Activated CD8-positive, alpha-beta memory T cell treated with anti-CD3 and anti-CD28 coated beads for 36 hours (primary cell): ENCODE measurements around the gene SLC22A31. TPM values are rescaled to one million over a fixed set of nuclear protein-coding genes. Genes with fewer than 3 reads are reported as not detected.
"Not testable (repeated sequence)": the region's sequence is repeated elsewhere in the genome, so short reads cannot be mapped to it uniquely, and the experiment has no call there.

ENCODE experiments used
- CTCF ChIA-PET: fragments of 350-600 bp; sonication (Branson Sonifier 250); formaldehyde crosslinking; loops from one replicate; lab custom pipeline; 2021; ENCODE audit warnings: antibody characterized with exemption; lab: Charles Lee
- POLR2A ChIA-PET: fragments of 350-600 bp; sonication (Branson Sonifier 250); formaldehyde crosslinking; loops from one replicate; lab custom pipeline; 2021; ENCODE audit warnings: antibody characterized with exemption; lab: Charles Lee
- total RNA-seq, 2 experiments: library from RNA; stranded (reverse); gene quantifications; one replicate each; pipeline ENCODE4 v1.2.3, GENCODE V29; 2021

The SLC22A31 gene
- total RNA-seq, 2 experiments from 2014 or later, result not detected

DNA sequence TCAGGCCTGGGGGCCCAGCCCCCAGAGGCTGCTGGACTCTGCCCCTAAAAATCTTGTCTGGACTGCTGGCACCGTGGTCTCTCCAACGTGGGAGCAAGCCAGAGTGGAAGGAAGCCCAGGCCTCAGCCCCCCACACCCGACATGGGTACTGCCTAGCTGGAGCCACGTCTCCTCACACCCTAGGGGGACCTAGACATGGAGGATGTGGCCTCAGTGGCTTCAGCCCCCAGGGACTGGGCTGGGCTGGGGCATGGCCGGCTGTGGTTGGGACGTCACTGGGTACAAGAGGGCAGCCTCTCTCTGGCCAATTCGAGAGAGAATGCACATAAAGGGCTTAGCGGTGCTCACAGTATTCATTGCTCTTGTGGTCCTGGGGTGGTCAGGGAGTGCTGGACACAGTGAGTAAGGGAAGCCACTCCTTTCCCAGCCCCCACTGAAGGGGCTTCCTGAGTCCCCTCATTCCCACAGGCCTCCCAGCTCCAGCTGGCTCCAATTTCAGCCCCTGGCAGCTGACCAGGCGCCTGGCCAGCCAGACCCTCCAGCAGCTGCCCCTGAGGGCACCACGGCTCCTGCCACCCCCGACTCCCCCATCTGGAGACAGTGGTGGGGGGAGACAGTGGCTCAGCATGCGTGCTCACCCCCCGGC lies 27.7 kb downstream of the SLC22A31 start:
- ChIA-PET POLR2A (interaction anchor here (0.6 kb wide), 1 partner anchor 738 kb away, joined by 5 read pairs; no protein-coding TSS in a partner anchor), CTCF (no interaction called here)

- ChIA-PET CTCF (no interaction called here), POLR2A (no interaction called here)
Observed at GRCh38 chr16:89172171-89172527, 28.2 kb downstream of the SLC22A31 start.

GRCh38 chr16:89171216-89172170 lies 28.8 kb downstream of the SLC22A31 start, which contains the start of gene CDH15:
TSS of gene CDH15 (plus strand) at chr16:89171748. CDS start at chr16:89171832, 84 bp downstream.
- CTCF ChIA-PET, result interaction anchor here (1.0 to 1.2 kb wide), 2 partner anchors 21 to 45 kb away, joined by 3 to 4 read pairs; no protein-coding TSS in a partner anchor

GRCh38 chr16:89170346-89171215 lies 29.8 kb downstream of the SLC22A31 start:
- CTCF ChIA-PET, result interaction anchor here (1.0 to 1.2 kb wide), 2 partner anchors 22 to 46 kb away, joined by 3 to 4 read pairs; no protein-coding TSS in a partner anchor
- POLR2A ChIA-PET, result interaction anchor here (0.7 kb wide), 1 partner anchor 513 kb away, joined by 3 read pairs; no protein-coding TSS in a partner anchor

More at GRCh38 chr16:89171216-89172170, 28.8 kb downstream of the SLC22A31 start, which contains the start of gene CDH15:
- POLR2A ChIA-PET, result interaction anchor here (0.7 kb wide), 1 partner anchor 514 kb away, joined by 3 read pairs; no protein-coding TSS in a partner anchor

- CTCF ChIA-PET, result no interaction called here
- POLR2A ChIA-PET, result no interaction called here
Observed at GRCh38 chr16:89169778-89170177, 30.6 kb downstream of the SLC22A31 start.

DNA sequence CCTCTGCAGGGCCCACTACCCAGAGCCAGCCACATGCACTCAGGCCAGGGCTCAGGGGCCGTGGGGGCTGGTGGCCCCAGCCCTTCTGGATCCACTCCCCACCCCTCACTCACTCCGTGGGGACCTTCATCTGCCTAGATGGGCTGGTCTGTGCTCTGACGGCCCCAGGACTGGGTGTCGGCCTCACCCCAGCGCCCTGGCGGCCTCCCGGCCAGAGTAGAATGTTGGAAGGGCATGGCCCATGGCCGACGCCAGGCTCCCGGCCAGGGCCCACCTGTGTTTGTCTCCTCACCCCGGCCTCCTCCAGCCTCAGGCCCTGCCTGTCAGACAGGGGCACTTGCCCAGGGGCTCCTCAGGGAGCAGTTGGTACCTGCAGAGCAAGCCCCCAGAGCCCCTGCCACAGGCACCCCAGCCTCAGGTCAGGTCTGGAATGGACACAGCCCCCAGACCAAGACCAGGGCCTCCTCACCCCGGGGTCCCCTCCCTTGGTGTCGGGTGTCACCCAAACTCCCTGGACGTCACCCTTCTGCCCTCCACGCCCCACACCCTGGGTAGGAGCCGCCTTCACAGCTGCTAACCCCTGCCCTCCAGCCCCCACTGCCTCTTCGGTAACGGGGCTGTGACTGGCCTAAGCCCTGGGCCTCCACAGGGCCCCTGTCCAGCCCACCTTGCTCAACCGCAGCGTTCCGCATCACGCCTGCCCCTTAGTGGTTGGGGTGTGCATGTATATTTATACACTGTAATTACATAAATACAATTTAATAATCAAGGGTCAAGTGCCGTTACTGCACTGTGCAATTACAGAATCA lies 31.8 kb downstream of the SLC22A31 start:
- ChIA-PET CTCF (interaction anchor here (2.4 kb wide), 1 partner anchor 13 kb away, joined by 8 read pairs; no protein-coding TSS in a partner anchor), POLR2A (no interaction called here)

GRCh38 chr16:89167425-89167941 lies 32.9 kb downstream of the SLC22A31 start:
- POLR2A ChIA-PET, result no interaction called here

GRCh38 chr16:89166696-89167424 lies 33.5 kb downstream of the SLC22A31 start:
- POLR2A ChIA-PET, result no interaction called here

More at GRCh38 chr16:89167425-89167941, 32.9 kb downstream of the SLC22A31 start:
- CTCF ChIA-PET, result interaction anchor here (0.6 to 2.4 kb wide), 18 partner anchors 10 to 1477 kb away, joined by 3 to 10 read pairs (median 4); partner anchors contain the start of genes GALNS, TRAPPC2L and ZNF778

GRCh38 chr16:89165681-89165979 lies 34.7 kb downstream of the SLC22A31 start:
- CTCF ChIA-PET, result not testable (repeated sequence)
- POLR2A ChIA-PET, result interaction anchor here (1.2 kb wide), 1 partner anchor 308 kb away, joined by 3 read pairs; no protein-coding TSS in a partner anchor

More at GRCh38 chr16:89166696-89167424, 33.5 kb downstream of the SLC22A31 start:
- CTCF ChIA-PET, result interaction anchor here (0.6 to 2.4 kb wide), 18 partner anchors 11 to 1476 kb away, joined by 3 to 10 read pairs (median 4); partner anchors contain the start of genes GALNS, TRAPPC2L and ZNF778

GRCh38 chr16:89164847-89165680 lies 35.3 kb downstream of the SLC22A31 start:
- ChIA-PET CTCF (no interaction called here), POLR2A (interaction anchor here (1.2 kb wide), 1 partner anchor 307 kb away, joined by 3 read pairs; no protein-coding TSS in a partner anchor)

DNA sequence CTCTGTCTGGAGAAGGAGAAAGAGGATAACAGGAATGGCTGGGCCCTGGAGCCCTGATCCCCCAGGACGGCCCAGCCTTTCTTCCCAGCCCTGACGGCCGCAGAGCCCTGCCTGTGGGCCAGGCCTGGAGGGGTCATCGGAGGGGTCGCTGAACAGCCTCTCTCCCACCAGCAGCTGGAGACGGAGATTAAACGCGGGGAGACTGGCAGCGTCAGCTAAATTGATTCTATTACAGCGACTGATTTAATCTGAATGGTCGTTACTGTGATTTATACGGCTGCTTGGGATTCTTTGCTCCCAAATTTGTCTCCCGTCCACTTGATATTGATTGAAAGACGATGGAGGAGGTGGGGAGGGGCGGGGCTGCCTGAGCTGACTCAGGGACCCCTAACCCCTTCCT lies 35.9 kb downstream of the SLC22A31 start:
- ChIA-PET CTCF (no interaction called here), POLR2A (interaction anchor here (1.2 kb wide), 1 partner anchor 307 kb away, joined by 3 read pairs; no protein-coding TSS in a partner anchor)

DNA sequence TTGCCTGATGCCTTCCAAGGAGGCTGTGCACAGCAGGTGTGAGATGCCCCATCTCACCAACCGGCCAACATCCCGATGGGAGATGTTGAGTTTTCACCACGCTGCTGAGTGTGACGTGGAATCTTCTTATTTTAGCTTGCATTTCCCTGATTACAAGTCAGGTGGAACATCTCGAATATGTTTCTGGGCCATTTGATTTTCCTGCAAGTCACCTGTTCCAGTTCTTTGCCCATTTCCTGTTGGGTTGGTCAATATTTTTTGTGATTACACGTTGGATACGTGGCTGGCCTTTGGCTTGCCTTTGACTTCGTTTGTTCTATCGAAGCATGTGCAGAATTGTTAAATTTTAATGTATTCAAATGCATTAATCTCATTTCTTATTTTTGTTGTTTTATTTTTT lies 37.0 kb downstream of the SLC22A31 start:
- CTCF ChIA-PET, result no interaction called here
- POLR2A ChIA-PET, result interaction anchor here (0.7 kb wide), 1 partner anchor 187 kb away, joined by 8 read pairs; no protein-coding TSS in a partner anchor

- CTCF ChIA-PET, result no interaction called here
Observed at GRCh38 chr16:89161763-89162713, 38.3 kb downstream of the SLC22A31 start.

GRCh38 chr16:89160977-89161701 lies 39.2 kb downstream of the SLC22A31 start:
- POLR2A ChIA-PET, result no interaction called here
- CTCF ChIA-PET, result no interaction called here

More at GRCh38 chr16:89161763-89162713, 38.3 kb downstream of the SLC22A31 start:
- POLR2A ChIA-PET, result no interaction called here
